ENCODE data around the gene ANKRD36. TPM values are rescaled to one million over a fixed set of nuclear protein-coding genes. Genes with fewer than 3 reads are reported as not detected.
"Not testable (repeated sequence)": the region's sequence is repeated elsewhere in the genome, so short reads cannot be mapped to it uniquely, and the experiment has no call there.

The ANKRD36 gene
- total RNA-seq, 1 experiment from 2014 or later, result 20.6 TPM

DNA sequence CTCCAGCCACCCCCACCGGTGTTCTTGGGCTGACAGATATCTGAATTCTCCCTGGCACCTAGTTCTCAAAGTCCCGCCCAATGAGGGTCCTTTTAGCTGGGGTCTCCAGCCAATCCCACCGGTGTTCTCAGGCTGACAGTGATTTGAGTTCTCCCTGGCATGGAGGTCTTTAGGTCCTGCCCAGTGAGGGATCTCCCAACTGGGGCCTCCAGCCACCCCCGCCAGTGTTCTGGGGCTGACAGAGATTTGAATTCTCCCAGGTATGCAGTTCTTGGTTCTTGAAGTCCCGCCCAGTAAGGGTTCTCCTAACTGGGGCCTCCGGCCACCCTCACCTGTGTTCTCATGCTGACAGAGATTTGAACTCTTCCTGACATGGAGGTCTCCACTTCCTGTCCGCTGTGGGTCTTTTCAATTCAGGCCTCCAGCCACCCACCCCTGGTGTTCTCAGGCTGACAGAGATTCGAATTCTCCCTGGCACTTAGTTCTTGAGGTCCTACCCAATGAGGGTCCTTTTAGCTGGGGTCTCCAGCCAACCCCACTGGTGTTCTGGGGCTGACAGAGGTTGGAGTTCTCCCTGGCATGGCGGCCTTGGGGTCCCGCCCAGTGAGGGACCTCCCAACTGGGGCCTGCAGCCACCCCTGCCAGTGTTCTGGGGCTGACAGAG is 154.6 kb downstream of the ANKRD36 start:
- Mint-ChIP-seq H3K27ac (ENCODE audit: low read depth, unreplicated experiment) (no peak overlapping the region), H3K36me3 (ENCODE audit: insufficient read depth, unreplicated experiment) (peaks cover 6% of the 10 kb centered on the region), H3K27me3 (ENCODE audit: insufficient read depth, unreplicated experiment) (no peaks in the 10 kb centered on the region), H3K9me3 (ENCODE audit: unreplicated experiment) (no peaks in the 10 kb centered on the region), H3K4me3 (ENCODE audit: unreplicated experiment) (no peak overlapping the region), H3K4me1 (ENCODE audit: insufficient read depth, unreplicated experiment) (no peaks in the 10 kb centered on the region)
- DNase-seq (ENCODE audit: unreplicated experiment), result no peak
- ChIA-PET POLR2A (no interaction called here), CTCF (no interaction called here)
- TF ChIP-seq, protein P1, sequence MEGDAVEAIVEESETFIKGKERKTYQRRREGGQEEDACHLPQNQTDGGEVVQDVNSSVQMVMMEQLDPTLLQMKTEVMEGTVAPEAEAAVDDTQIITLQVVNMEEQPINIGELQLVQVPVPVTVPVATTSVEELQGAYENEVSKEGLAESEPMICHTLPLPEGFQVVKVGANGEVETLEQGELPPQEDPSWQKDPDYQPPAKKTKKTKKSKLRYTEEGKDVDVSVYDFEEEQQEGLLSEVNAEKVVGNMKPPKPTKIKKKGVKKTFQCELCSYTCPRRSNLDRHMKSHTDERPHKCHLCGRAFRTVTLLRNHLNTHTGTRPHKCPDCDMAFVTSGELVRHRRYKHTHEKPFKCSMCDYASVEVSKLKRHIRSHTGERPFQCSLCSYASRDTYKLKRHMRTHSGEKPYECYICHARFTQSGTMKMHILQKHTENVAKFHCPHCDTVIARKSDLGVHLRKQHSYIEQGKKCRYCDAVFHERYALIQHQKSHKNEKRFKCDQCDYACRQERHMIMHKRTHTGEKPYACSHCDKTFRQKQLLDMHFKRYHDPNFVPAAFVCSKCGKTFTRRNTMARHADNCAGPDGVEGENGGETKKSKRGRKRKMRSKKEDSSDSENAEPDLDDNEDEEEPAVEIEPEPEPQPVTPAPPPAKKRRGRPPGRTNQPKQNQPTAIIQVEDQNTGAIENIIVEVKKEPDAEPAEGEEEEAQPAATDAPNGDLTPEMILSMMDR (IDR thresholded peaks at IDR 0.05; ENCODE audit: unreplicated experiment), result no peak
- BruUV-seq (replicated peaks), result no TSS peak
- intact Hi-C loops (cut with micrococcal nuclease), result no loop called here

DNA sequence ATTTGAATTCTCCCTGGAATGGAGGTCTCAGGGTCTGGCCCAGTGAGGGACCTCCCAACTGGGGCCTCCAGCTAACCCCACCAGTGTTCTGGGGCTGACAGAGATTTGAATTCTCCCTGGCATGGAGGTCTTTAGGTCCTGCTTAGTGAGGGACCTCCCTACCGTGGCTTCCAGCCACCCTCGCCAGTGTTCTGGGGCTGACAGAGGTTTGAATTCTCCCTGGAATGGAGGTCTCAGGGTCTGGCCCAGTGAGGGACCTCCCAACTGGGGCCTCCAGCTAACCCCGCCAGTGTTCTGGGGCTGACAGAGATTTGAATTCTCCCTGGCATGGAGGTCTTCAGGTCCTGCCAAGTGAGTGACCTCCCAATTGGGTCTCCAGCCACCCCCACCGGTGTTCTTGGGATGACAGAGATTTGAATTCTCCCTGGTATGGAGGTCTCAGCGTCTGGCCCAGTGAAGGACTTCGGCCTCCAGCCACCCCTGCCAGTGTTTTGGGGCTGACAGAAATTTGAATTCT is 155.2 kb downstream of the ANKRD36 start:
- H3K4me1 Mint-ChIP-seq (ENCODE audit: insufficient read depth, unreplicated experiment); H3K4me3 Mint-ChIP-seq (ENCODE audit: unreplicated experiment); H3K36me3 Mint-ChIP-seq (ENCODE audit: insufficient read depth, unreplicated experiment); POLR2A ChIA-PET; CTCF ChIA-PET; H3K9me3 Mint-ChIP-seq (ENCODE audit: unreplicated experiment); intact Hi-C loops (cut with micrococcal nuclease); BruUV-seq (replicated peaks); H3K27ac Mint-ChIP-seq (ENCODE audit: low read depth, unreplicated experiment); H3K27me3 Mint-ChIP-seq (ENCODE audit: insufficient read depth, unreplicated experiment); DNase-seq (ENCODE audit: unreplicated experiment): not testable (repeated sequence)

DNA sequence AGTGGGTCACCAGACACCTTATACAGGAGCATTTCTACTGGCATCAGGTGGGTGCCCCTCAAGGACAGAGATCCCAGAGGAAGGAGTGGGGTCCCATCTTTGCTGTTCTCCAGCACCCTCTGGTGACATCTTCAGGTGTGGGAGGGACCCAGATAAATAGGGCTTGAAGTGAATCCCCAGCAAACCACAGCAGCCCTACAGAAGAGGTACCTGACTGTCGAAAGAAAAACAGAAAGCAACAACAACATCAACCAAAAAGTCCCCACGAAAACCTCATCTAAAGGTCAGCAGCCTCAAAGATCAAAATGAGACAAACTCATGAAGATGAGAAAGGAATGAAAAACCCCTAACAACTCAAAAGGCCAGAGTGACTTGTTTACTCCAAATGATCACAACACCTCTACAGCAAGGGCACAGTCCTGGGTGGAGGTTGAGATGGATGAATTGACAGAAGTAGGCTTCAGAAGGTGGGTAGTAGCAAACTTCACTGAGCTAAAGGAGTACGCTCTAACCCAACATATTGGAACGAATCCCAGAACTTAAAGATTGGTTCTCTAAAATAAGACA is 163.4 kb downstream of the ANKRD36 start:
- BruUV-seq (replicated peaks); H3K36me3 Mint-ChIP-seq (ENCODE audit: insufficient read depth, unreplicated experiment); H3K27me3 Mint-ChIP-seq (ENCODE audit: insufficient read depth, unreplicated experiment); H3K27ac Mint-ChIP-seq (ENCODE audit: low read depth, unreplicated experiment); H3K4me1 Mint-ChIP-seq (ENCODE audit: insufficient read depth, unreplicated experiment); POLR2A ChIA-PET; intact Hi-C loops (cut with micrococcal nuclease); H3K4me3 Mint-ChIP-seq (ENCODE audit: unreplicated experiment); H3K9me3 Mint-ChIP-seq (ENCODE audit: unreplicated experiment); DNase-seq (ENCODE audit: unreplicated experiment); CTCF ChIA-PET: not testable (repeated sequence)

DNA sequence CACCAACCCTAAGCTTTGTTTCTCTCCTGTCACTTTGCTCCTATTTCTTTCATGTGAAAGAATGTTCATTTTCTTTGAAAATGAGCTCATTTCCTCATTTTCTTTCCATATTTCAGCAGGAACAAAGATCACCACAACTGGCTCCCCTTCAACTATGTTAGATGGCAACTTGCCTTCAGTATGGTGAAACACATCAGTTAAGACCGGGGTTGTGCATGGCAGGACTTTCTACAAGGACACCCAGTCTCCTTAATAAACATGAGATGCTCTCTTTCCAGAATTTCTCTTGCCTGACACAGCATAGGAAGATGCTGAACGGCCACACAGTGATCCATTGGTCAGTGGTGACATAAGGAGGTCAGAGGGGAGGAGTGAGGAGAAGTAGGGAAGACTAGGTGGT is 172.2 kb downstream of the ANKRD36 start:
- H3K9me3 Mint-ChIP-seq (ENCODE audit: unreplicated experiment); POLR2A ChIA-PET; DNase-seq (ENCODE audit: unreplicated experiment); H3K36me3 Mint-ChIP-seq (ENCODE audit: insufficient read depth, unreplicated experiment); H3K4me3 Mint-ChIP-seq (ENCODE audit: unreplicated experiment); CTCF ChIA-PET; intact Hi-C loops (cut with micrococcal nuclease); H3K27me3 Mint-ChIP-seq (ENCODE audit: insufficient read depth, unreplicated experiment); H3K27ac Mint-ChIP-seq (ENCODE audit: low read depth, unreplicated experiment); BruUV-seq (replicated peaks); H3K4me1 Mint-ChIP-seq (ENCODE audit: insufficient read depth, unreplicated experiment): not testable (repeated sequence)

DNA sequence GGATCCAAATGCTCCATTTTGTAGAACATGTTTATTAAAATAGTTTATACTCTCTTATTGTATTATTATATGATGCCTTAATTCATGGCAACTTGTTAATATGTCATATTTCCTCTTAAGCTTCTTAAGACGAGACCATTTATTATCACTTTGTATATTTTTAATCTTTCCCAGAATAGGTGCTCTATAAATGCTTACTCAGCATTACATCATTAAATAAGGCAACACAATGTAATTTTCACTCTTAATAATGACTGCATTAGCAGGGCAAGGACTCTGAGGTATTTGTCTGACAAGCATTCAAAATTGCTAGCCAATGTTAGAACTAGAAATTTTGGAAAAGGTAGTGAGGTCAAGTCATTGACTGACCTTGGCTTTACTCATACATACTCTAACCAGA is 180.7 kb downstream of the ANKRD36 start:
- H3K27me3 Mint-ChIP-seq (ENCODE audit: insufficient read depth, unreplicated experiment); DNase-seq (ENCODE audit: unreplicated experiment); BruUV-seq (replicated peaks); H3K4me3 Mint-ChIP-seq (ENCODE audit: unreplicated experiment); intact Hi-C loops (cut with micrococcal nuclease); CTCF ChIA-PET; POLR2A ChIA-PET; H3K27ac Mint-ChIP-seq (ENCODE audit: low read depth, unreplicated experiment); H3K36me3 Mint-ChIP-seq (ENCODE audit: insufficient read depth, unreplicated experiment); H3K9me3 Mint-ChIP-seq (ENCODE audit: unreplicated experiment); H3K4me1 Mint-ChIP-seq (ENCODE audit: insufficient read depth, unreplicated experiment): not testable (repeated sequence)

Other genes with a start within 250 kb of the ANKRD36 start
- gene SEMA4C, start 243.1 kb upstream of the ANKRD36 start, total RNA-seq (2022), result 16.3 and 22.6 TPM in 2 replicates
- not detected in 2 replicates for gene FAM178B, start 126.6 kb upstream of the ANKRD36 start, total RNA-seq (2022)
- gene FAHD2B, start 18.3 kb upstream of the ANKRD36 start, total RNA-seq (2022), result 12.1 and 13.2 TPM in 2 replicates